HCT116 (cell line): ENCODE data around the gene PPP3R1. TPM values are rescaled to one million over a fixed set of nuclear protein-coding genes. Genes with fewer than 3 reads are reported as not detected.

Source experiments
- ATAC-seq: fragments of 200-7000 bp; cut with Tn5 transposase; 2 replicates; pipeline ENCODE4 v1.9.1; 2020; ENCODE audit warnings: mild to moderate bottlenecking, moderate library complexity
- BruUV-seq: library from RNA; stranded (reverse); fragments of 400-500 nt; replicated peaks from 2 replicates; lab custom pipeline; 2021; lab: Mats Ljungman, UMichigan
- CTCF ChIA-PET: fragments of 300-600 bp; sonication (Branson Sonifier 250); formaldehyde crosslinking; loops from one replicate; lab custom pipeline; 2021; ENCODE audit warnings: antibody characterized with exemption; lab: Charles Lee
- POLR2A ChIA-PET: fragments of 300-600, 350-600 bp; sonication (Branson Sonifier 250); formaldehyde crosslinking; loops from one replicate; lab custom pipeline; 2021; ENCODE audit warnings: antibody characterized with exemption; lab: Charles Lee
- RAD21 ChIA-PET, 2 experiments: fragments of 300-600 bp; sonication (Branson Sonifier 250); formaldehyde crosslinking; loops; one replicate each; lab custom pipeline; 2023; ENCODE audit warnings: low total read pairs in 2 of 2; ENCODE audit not compliant: uncharacterized antibody in 2 of 2, unreplicated experiment in 2 of 2, low non-redundant PET in 1 of 2; lab: Charles Lee
- DNase-seq: peaks from one replicate; pipeline ENCODE4 v3.0.0-alpha.2; 2010; ENCODE audit warnings: low read depth, low spot score
- H2AFZ ChIP-seq: fragments of 200-600 bp; shearing (Covaris generic), sonication (generic); 2 replicates; pipeline ENCODE4 v1.6.1; 2017; ENCODE audit warnings: low read depth, mixed run types, mixed read lengths, antibody characterized with exemption, low read length; ENCODE audit not compliant: poor library complexity, severe bottlenecking
- H3K27ac ChIP-seq: 2 replicates; pipeline ENCODE4 v1.5.1; 2012; ENCODE audit warnings: low read depth, low read length
- H3K27me3 ChIP-seq: fragments of 200-600 bp; sonication (generic); 2 replicates; pipeline ENCODE4 v1.6.1; 2016; ENCODE audit warnings: mixed run types, low read length, mixed read lengths; ENCODE audit not compliant: insufficient read depth
- H3K36me3 ChIP-seq, 2 experiments: fragments of 200-500 bp in 1 of 2; fragments of 200-600 bp in 1 of 2; sonication (Bioruptor generic) in 1 of 2; sonication (generic) in 1 of 2; 2 replicates each; pipeline versions ENCODE4 v1.5.1 to v1.6.1; 2014 to 2016; ENCODE audit warnings: low read length in 2 of 2, inconsistent platforms in 1 of 2, mixed read lengths in 1 of 2, mixed run types in 1 of 2; ENCODE audit not compliant: insufficient read depth in 2 of 2, control insufficient read depth in 1 of 2
- H3K4me1 ChIP-seq, 2 experiments: fragments of 200-600 bp in 1 of 2; sonication (generic) in 1 of 2; 2 replicates each; pipeline versions ENCODE4 v1.5.1 to v1.6.1; 2012 to 2017; ENCODE audit warnings: low read length in 2 of 2, inconsistent platforms in 1 of 2, mild to moderate bottlenecking in 1 of 2, mixed read lengths in 1 of 2, mixed run types in 1 of 2, moderate library complexity in 1 of 2; ENCODE audit not compliant: insufficient read depth in 2 of 2, control insufficient read depth in 1 of 2
- H3K4me2 ChIP-seq: fragments of 200-600 bp; sonication (generic); 2 replicates; pipeline ENCODE4 v1.6.1; 2017; ENCODE audit warnings: mixed run types, low read length, mixed read lengths
- H3K4me3 ChIP-seq, 2 experiments: fragments of 200-600 bp in 1 of 2; sonication (generic) in 1 of 2; replicated peaks in 1 of 2; 2 replicates each; pipeline ENCODE4 v1.5.1; 2011 to 2016; ENCODE audit warnings: low read length in 2 of 2, control low read depth in 1 of 2, low read depth in 1 of 2, mild to moderate bottlenecking in 1 of 2, mixed read lengths in 1 of 2, mixed run types in 1 of 2
- H3K79me2 ChIP-seq: fragments of 200-600 bp; sonication (generic); 2 replicates; pipeline ENCODE4 v1.6.1; 2017; ENCODE audit warnings: mild to moderate bottlenecking, mixed run types, low read length, moderate library complexity, mixed read lengths; ENCODE audit not compliant: insufficient read depth
- H3K9ac ChIP-seq: fragments of 200-600 bp; sonication (generic); 2 replicates; pipeline ENCODE4 v1.6.1; 2016; ENCODE audit warnings: low read length, mixed read lengths
- H3K9me2 ChIP-seq: fragments of 200-600 bp; sonication (generic), shearing (Covaris generic); 2 replicates; pipeline ENCODE4 v1.6.1; 2017; ENCODE audit warnings: mixed run types, mild to moderate bottlenecking, moderate library complexity; ENCODE audit not compliant: insufficient read depth
- H3K9me3 ChIP-seq, 2 experiments: fragments of 200-500 bp in 1 of 2; fragments of 200-600 bp in 1 of 2; sonication (Bioruptor generic) in 1 of 2; sonication (generic) in 1 of 2; 2 replicates each; pipeline ENCODE4 v1.6.1; 2014 to 2017; ENCODE audit warnings: low read length in 2 of 2, mixed read lengths in 2 of 2, inconsistent platforms in 1 of 2, low read depth in 1 of 2, mild to moderate bottlenecking in 1 of 2, mixed run types in 1 of 2, moderate library complexity in 1 of 2; ENCODE audit not compliant: control insufficient read depth in 1 of 2, insufficient read depth in 1 of 2
- H4K20me1 ChIP-seq: fragments of 200-600 bp; sonication (generic), shearing (Covaris generic); 2 replicates; pipeline ENCODE4 v1.6.1; 2017; ENCODE audit warnings: mixed run types, mild to moderate bottlenecking, moderate library complexity; ENCODE audit not compliant: insufficient read depth
- CTCF ChIP-seq, 3 experiments: fragments of 200-600 bp in 1 of 3; sonication (generic) in 1 of 3; IDR thresholded peaks in 2 of 3; conservative IDR thresholded peaks in 1 of 3; 2 replicates each; pipeline ENCODE4 v1.5.1; 2012 to 2017; ENCODE audit warnings: low read depth in 2 of 3, low read length in 2 of 3, antibody characterized with exemption in 1 of 3, borderline replicate concordance in 1 of 3, control low read depth in 1 of 3, mild to moderate bottlenecking in 1 of 3, mixed read lengths in 1 of 3, mixed run types in 1 of 3, moderate library complexity in 1 of 3; ENCODE audit not compliant: insufficient read depth in 1 of 3
- ELF1 ChIP-seq: IDR thresholded peaks from 2 replicates; pipeline ENCODE4 v1.6.1; 2012; ENCODE audit warnings: low read depth, borderline replicate concordance
- POLR2AphosphoS5 ChIP-seq: IDR thresholded peaks from 2 replicates; pipeline ENCODE4 v1.6.1; 2011; ENCODE audit warnings: mild to moderate bottlenecking, low read depth, low read length, moderate library complexity
- YY1 ChIP-seq: IDR thresholded peaks from 2 replicates; pipeline ENCODE4 v1.6.1; 2011; ENCODE audit warnings: low read length, low read depth, moderate library complexity, mild to moderate bottlenecking; ENCODE audit not compliant: insufficient replicate concordance; ENCODE audit errors: extremely low read depth
- intact Hi-C: fragments of 100-400 bp; cut with micrococcal nuclease; formaldehyde crosslinking; loops from 2 replicates; pipeline ENCODE4 v1.10.0; 2022
- total RNA-seq: library from RNA; stranded (reverse); gene quantifications from one replicate; pipeline ENCODE4 v1.2.1, GENCODE V29; 2021; ENCODE audit not compliant: unreplicated experiment

The PPP3R1 gene
- total RNA-seq, 1 experiment from 2014 or later = 69.9 TPM

- H3K4me3 ChIP-seq = no peak overlapping the region
- DNase-seq (no peak), ATAC-seq (no peak)
- H3K4me1 ChIP-seq = peaks cover 0 to 9% of the 10 kb centered on the region in 2 experiments; a peak in 2 of 4 replicates
- ChIA-PET POLR2A (no interaction called here), CTCF (interaction anchor here (1.7 kb wide), 1 partner anchor 9 kb away, joined by 5 read pairs; no protein-coding TSS in a partner anchor), RAD21 (no interaction called here)
- no peaks in the 10 kb centered on the region for H3K9me2 ChIP-seq
- H3K9ac ChIP-seq = no peak overlapping the region
- intact Hi-C loops = no loop called here
- H3K4me2 ChIP-seq = no peak overlapping the region
- H3K79me2 ChIP-seq = peaks cover 70% of the 10 kb centered on the region
- H2AFZ ChIP-seq = no peak overlapping the region
- no peak for TF ChIP-seq YY1
- no peak for TF ChIP-seq POLR2AphosphoS5
- H3K9me3 ChIP-seq = no peaks in the 10 kb centered on the region
- peaks cover 0 to 5% of the 10 kb centered on the region in 2 experiments; a peak in 1 of 4 replicates for H3K36me3 ChIP-seq
- H3K27ac ChIP-seq = no peak overlapping the region
- H4K20me1 ChIP-seq = peaks cover 6% of the 10 kb centered on the region; the same call in 1 of the 2 replicates
- no peaks in the 10 kb centered on the region for H3K27me3 ChIP-seq
- BruUV-seq = no TSS peak
These were observed 65.0 kb downstream of the PPP3R1 start for GRCh38 chr2:68187329-68187728.

DNA sequence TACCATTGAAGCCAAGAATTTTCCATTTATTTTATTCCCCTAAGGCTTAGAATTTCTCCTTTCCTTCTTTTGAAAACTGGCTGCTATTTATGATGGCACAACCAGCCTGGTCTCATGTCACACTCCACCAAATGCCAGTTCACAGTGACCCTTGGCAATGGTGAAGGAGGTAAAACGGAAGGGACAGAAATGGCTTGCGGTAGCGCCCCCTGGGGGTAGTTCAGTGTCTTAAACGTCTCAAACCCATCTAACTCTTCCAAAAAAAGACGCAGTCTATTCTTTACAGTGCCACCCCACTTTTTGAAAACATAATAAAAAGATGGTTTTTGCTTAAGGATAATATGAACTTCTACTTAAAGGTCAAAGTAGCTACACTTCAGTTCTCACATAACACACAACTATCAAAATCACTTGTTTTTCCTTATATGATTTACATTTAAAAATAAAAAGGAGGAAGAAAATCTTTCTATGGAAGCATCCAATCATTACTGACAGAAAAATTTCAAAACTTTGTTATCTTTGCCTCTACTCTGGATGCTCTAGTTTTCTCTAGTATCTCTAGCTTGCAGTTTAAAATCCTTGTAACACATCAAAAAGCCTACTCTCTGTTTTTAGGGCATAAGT lies 66.7 kb downstream of the PPP3R1 start:
- no peak overlapping the region for H3K9ac ChIP-seq
- H4K20me1 ChIP-seq = peaks cover 6% of the 10 kb centered on the region; the same call in 1 of the 2 replicates
- H3K9me2 ChIP-seq = no peaks in the 10 kb centered on the region
- peaks cover 0 to 5% of the 10 kb centered on the region in 2 experiments; a peak in 1 of 4 replicates for H3K36me3 ChIP-seq
- H2AFZ ChIP-seq = no peak overlapping the region
- DNase-seq (peak; percentile 62), ATAC-seq (peak; percentile 86)
- H3K4me1 ChIP-seq = peaks cover 0 to under 1% of the 10 kb centered on the region in 2 experiments; a peak in 1 of 4 replicates
- H3K79me2 ChIP-seq = peaks cover 60% of the 10 kb centered on the region
- intact Hi-C loops = loop anchor here (1.0 kb wide), 1 partner anchor 63 kb away; no protein-coding TSS in a partner anchor
- TF ChIP-seq CTCF (IDR thresholded peaks at IDR 0.05 in 2 of 3, conservative IDR thresholded peaks at IDR 0.05 in 1 of 3; ENCODE audit: borderline replicate concordance in 1 of 3, insufficient read depth in 1 of 3, low read depth in 2 of 3, low read length in 2 of 3) (peak in 2 of 3 experiments; percentile 88 to 89; a peak in 5 of 6 replicates), ELF1 (no peak)
- BruUV-seq = no TSS peak
- H3K4me2 ChIP-seq = no peak overlapping the region
- ChIA-PET CTCF (interaction anchor here (1.5 to 1.7 kb wide), 2 partner anchors 8 to 10 kb away, joined by 5 read pairs; no protein-coding TSS in a partner anchor), POLR2A (no interaction called here), RAD21 (no interaction called here)
- no peaks in the 10 kb centered on the region for H3K9me3 ChIP-seq
- H3K27ac ChIP-seq = no peak overlapping the region
- no peak overlapping the region for H3K4me3 ChIP-seq
- H3K27me3 ChIP-seq = no peaks in the 10 kb centered on the region
